CD4-positive, alpha-beta T cell (primary cell): ENCODE results near the gene FMN1. TPM values are rescaled to one million over a fixed set of nuclear protein-coding genes. Genes with fewer than 3 reads are reported as not detected.

Experiments
- ATAC-seq: fragments of 200-7000 bp; cut with Tn5 transposase; one replicate; pipeline ENCODE4 v1.10.0; 2022; ENCODE audit warnings: mild to moderate bottlenecking; ENCODE audit not compliant: poor library complexity
- CTCF ChIA-PET: fragments of 350-600 bp; sonication (Branson Sonifier 250); formaldehyde crosslinking; loops from one replicate; lab custom pipeline; 2021; ENCODE audit warnings: antibody characterized with exemption, inconsistent platforms; lab: Charles Lee
- POLR2A ChIA-PET: fragments of 350-600 bp; sonication (Branson Sonifier 250); formaldehyde crosslinking; loops from one replicate; lab custom pipeline; 2021; ENCODE audit warnings: antibody characterized with exemption, inconsistent platforms; lab: Charles Lee
- DNase-seq, 14 experiments: peaks; one replicate each; pipeline ENCODE4 v3.0.0-alpha.2; 2013 to 2020; ENCODE audit warnings: mixed read lengths in 2 of 14
- H3K27ac ChIP-seq, 2 donors: one replicate each; pipeline versions ENCODE4 v1.5.1 to v1.7.0; 2013; ENCODE audit warnings: low read length in 2 of 2, low read depth in 1 of 2, mild to moderate bottlenecking in 1 of 2
- H3K27me3 ChIP-seq, 2 experiments: 1 replicate in 1 of 2; 2 replicates in 1 of 2; pipeline versions ENCODE4 v1.6.1 to v1.7.0; 2013; ENCODE audit warnings: low read length in 2 of 2, control low read depth in 1 of 2, mild to moderate bottlenecking in 1 of 2, moderate library complexity in 1 of 2; ENCODE audit not compliant: insufficient read depth in 2 of 2, control insufficient read depth in 1 of 2
- H3K36me3 ChIP-seq: one replicate; pipeline ENCODE4 v1.6.1; 2013; ENCODE audit warnings: low read length, control low read depth; ENCODE audit not compliant: insufficient read depth
- H3K4me1 ChIP-seq: one replicate; pipeline ENCODE4 v1.6.1; 2013; ENCODE audit warnings: low read length, control low read depth; ENCODE audit not compliant: insufficient read depth
- H3K4me3 ChIP-seq: one replicate; pipeline ENCODE4 v1.5.1; 2013; ENCODE audit warnings: mild to moderate bottlenecking, low read length, moderate library complexity
- H3K9me3 ChIP-seq, 2 experiments: 1 replicate in 1 of 2; 2 replicates in 1 of 2; pipeline versions ENCODE4 v1.6.1 to v1.7.0; 2013; ENCODE audit warnings: low read length in 2 of 2, mild to moderate bottlenecking in 2 of 2, control low read depth in 1 of 2, moderate library complexity in 1 of 2; ENCODE audit not compliant: control insufficient read depth in 1 of 2, insufficient read depth in 1 of 2
- H3K27ac Mint-ChIP-seq: one replicate; pipeline ENCODE4 v1.8.0; 2020; ENCODE audit warnings: mixed read lengths
- H3K27me3 Mint-ChIP-seq: one replicate; pipeline ENCODE4 v1.8.0; 2021; ENCODE audit warnings: mixed read lengths
- H3K36me3 Mint-ChIP-seq: one replicate; pipeline ENCODE4 v1.8.0; 2021; ENCODE audit warnings: low read depth, mixed read lengths
- H3K4me1 Mint-ChIP-seq: one replicate; pipeline ENCODE4 v1.8.0; 2021; ENCODE audit warnings: low read depth, mixed read lengths
- H3K4me3 Mint-ChIP-seq: one replicate; pipeline ENCODE4 v1.8.0; 2020; ENCODE audit warnings: mild to moderate bottlenecking, mixed read lengths
- H3K9me3 Mint-ChIP-seq: one replicate; pipeline ENCODE4 v1.8.0; 2020; ENCODE audit warnings: mixed read lengths
- intact Hi-C, 2 experiments: fragments of 100-400 bp; cut with DNase I in 1 of 2; cut with micrococcal nuclease in 1 of 2; formaldehyde crosslinking; loops; one replicate each; pipeline versions ENCODE4 v1.15.1 to v1.9.0; 2023 to 2025; cut with DNase I, micrococcal nuclease
- total RNA-seq, 174 experiments: library from RNA in 2 of 174; stranded (reverse) in 2 of 174; gene quantifications; one replicate each; pipeline ENCODE4 v1.2.3 and lab custom pipeline; 2021 to 2026
- TF ChIP-seq, protein P1 (sequence below): fragments of 200-600 bp; IDR thresholded peaks from one replicate; pipeline ENCODE4 v1.8.0; 2022; ENCODE audit warnings: antibody characterized with exemption, mild to moderate bottlenecking

FMN1 gene
- total RNA-seq, 2 experiments from 2014 or later, result 0.39 to 0.55 TPM

DNA sequence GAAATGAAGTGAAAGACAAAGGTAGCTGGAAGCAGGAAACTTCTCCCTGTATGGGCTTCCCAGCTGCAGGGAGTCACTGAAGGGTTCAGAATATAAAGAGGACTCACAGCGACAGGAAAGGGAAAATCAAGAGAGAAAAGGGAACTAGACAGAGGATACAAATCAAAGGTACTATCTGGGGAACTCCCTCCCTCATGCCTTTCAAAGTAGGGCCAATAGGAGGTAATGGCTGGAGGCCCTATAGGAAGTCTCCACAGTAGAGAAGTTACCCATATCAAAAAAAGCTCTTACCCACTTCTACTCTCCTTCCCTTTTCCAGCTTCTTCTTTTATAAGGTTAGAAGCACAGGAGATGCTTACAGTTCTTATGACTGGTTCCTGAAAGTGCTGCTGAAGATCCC, 43.5 kb downstream of the FMN1 start:
- Histone ChIP-seq H3K27me3 (no peaks in the 10 kb centered on the region), H3K4me1 (peaks cover 6% of the 10 kb centered on the region), H3K4me3 (no peak overlapping the region), H3K9me3 (no peaks in the 10 kb centered on the region), H3K27ac (no peak overlapping the region), H3K36me3 (no peaks in the 10 kb centered on the region)
- ChIA-PET POLR2A (no interaction called here), CTCF (no interaction called here)
- intact Hi-C loops, result no loop called here
- peak in 2 of 14 experiments; percentile 42 to 43 for DNase-seq
- no peaks in the 10 kb centered on the region for H3K9me3 Mint-ChIP-seq
- no peak for ATAC-seq
- H3K27ac Mint-ChIP-seq, result no peak overlapping the region
- no peak overlapping the region for H3K4me3 Mint-ChIP-seq
- no peaks in the 10 kb centered on the region for H3K27me3 Mint-ChIP-seq
- peaks cover 16% of the 10 kb centered on the region for H3K4me1 Mint-ChIP-seq
- TF ChIP-seq, protein P1, sequence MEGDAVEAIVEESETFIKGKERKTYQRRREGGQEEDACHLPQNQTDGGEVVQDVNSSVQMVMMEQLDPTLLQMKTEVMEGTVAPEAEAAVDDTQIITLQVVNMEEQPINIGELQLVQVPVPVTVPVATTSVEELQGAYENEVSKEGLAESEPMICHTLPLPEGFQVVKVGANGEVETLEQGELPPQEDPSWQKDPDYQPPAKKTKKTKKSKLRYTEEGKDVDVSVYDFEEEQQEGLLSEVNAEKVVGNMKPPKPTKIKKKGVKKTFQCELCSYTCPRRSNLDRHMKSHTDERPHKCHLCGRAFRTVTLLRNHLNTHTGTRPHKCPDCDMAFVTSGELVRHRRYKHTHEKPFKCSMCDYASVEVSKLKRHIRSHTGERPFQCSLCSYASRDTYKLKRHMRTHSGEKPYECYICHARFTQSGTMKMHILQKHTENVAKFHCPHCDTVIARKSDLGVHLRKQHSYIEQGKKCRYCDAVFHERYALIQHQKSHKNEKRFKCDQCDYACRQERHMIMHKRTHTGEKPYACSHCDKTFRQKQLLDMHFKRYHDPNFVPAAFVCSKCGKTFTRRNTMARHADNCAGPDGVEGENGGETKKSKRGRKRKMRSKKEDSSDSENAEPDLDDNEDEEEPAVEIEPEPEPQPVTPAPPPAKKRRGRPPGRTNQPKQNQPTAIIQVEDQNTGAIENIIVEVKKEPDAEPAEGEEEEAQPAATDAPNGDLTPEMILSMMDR, result no peak
- no peaks in the 10 kb centered on the region for H3K36me3 Mint-ChIP-seq

DNA sequence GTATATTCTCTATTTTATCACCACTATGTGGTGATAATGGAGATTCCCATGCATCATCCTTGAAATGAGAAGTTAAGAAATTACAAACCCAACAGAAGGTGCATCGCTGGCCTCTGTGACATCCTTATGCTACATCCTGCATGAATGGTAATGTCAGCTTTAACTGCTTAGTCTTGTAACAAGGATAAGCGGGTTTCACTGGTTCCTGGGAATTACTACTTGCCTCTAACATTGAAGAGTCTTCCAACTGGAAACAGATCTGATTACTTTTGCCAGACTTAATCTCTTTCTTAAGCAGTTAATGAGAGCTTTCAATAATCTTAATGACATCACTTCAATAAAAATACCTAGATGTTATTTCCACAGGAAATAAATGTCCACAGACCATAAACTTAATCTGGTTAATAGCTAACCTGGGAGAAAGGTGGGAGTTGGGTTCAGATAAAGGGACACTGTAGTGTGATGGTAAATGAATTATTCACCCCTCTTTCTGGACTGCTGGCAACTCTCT, 44.0 kb downstream of the FMN1 start:
- Histone ChIP-seq H3K4me3 (no peak overlapping the region), H3K36me3 (no peaks in the 10 kb centered on the region), H3K4me1 (peaks cover 6% of the 10 kb centered on the region), H3K9me3 (no peaks in the 10 kb centered on the region), H3K27ac (no peak overlapping the region), H3K27me3 (no peaks in the 10 kb centered on the region)
- Mint-ChIP-seq H3K9me3 (no peaks in the 10 kb centered on the region), H3K27ac (no peak overlapping the region), H3K4me1 (peaks cover 16% of the 10 kb centered on the region), H3K36me3 (no peaks in the 10 kb centered on the region), H3K27me3 (no peaks in the 10 kb centered on the region), H3K4me3 (no peak overlapping the region)
- intact Hi-C loops, result no loop called here
- TF ChIP-seq, protein P1, result no peak
- no peak for ATAC-seq
- POLR2A ChIA-PET, result no interaction called here
- peak in 2 of 14 experiments; percentile 28 to 40 for DNase-seq
- CTCF ChIA-PET, result no interaction called here

DNA sequence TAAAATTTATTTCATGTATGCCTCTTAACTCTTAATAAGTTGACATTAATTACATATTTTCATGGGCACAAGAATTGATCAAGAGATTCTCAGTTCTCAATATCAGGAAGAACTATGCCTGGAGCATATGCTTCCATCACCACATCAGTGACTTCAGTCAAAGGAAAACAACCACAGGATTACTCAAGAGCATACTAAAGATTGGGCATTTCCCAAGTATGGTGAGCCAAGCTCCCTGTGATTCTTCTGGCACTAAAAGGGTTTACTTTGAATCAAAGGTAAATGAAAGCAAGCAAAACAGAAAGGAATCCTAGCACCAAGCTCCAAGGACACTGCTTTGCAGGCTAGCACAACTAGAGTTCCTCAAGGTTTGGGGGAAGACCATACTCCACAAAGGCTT, 44.6 kb downstream of the FMN1 start:
- no peaks in the 10 kb centered on the region for H3K36me3 ChIP-seq
- CTCF ChIA-PET, result no interaction called here
- no peaks in the 10 kb centered on the region for H3K27me3 ChIP-seq
- H3K4me1 Mint-ChIP-seq, result peaks cover 16% of the 10 kb centered on the region
- H3K9me3 ChIP-seq, result no peaks in the 10 kb centered on the region
- POLR2A ChIA-PET, result no interaction called here
- H3K9me3 Mint-ChIP-seq, result no peaks in the 10 kb centered on the region
- intact Hi-C loops, result no loop called here
- peaks cover 6% of the 10 kb centered on the region for H3K4me1 ChIP-seq
- H3K27ac Mint-ChIP-seq, result no peak overlapping the region
- no peaks in the 10 kb centered on the region for H3K36me3 Mint-ChIP-seq
- H3K4me3 ChIP-seq, result no peak overlapping the region
- H3K27ac ChIP-seq, result no peak overlapping the region
- DNase-seq, result no peak
- H3K27me3 Mint-ChIP-seq, result no peaks in the 10 kb centered on the region
- no peak overlapping the region for H3K4me3 Mint-ChIP-seq
- TF ChIP-seq, protein P1, result no peak
- ATAC-seq, result no peak
